Measurements from ENCODE around the gene SUMO1.

DNA sequence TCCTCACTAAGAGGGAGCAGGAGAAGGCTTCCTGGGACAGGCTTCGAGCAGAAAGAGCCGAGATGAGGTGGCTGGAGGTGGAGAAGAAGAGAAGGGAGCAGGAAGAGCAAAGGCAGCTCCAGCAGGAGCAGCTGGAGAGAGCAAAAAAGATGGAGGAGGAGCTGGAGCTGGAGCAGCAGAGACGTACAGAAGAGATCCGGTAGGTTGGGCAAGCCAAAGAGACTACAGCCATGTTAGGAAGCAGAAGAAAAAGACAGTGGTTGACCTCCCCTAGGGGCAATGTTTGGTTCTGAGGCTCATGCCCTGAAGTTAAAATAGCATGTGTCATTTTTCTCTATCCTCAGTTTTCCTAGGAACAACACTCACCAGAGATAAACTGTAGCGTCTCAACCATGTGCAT is 45.1 kb downstream of the SUMO1 start:
- TF ChIP-seq, protein P1, sequence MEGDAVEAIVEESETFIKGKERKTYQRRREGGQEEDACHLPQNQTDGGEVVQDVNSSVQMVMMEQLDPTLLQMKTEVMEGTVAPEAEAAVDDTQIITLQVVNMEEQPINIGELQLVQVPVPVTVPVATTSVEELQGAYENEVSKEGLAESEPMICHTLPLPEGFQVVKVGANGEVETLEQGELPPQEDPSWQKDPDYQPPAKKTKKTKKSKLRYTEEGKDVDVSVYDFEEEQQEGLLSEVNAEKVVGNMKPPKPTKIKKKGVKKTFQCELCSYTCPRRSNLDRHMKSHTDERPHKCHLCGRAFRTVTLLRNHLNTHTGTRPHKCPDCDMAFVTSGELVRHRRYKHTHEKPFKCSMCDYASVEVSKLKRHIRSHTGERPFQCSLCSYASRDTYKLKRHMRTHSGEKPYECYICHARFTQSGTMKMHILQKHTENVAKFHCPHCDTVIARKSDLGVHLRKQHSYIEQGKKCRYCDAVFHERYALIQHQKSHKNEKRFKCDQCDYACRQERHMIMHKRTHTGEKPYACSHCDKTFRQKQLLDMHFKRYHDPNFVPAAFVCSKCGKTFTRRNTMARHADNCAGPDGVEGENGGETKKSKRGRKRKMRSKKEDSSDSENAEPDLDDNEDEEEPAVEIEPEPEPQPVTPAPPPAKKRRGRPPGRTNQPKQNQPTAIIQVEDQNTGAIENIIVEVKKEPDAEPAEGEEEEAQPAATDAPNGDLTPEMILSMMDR (IDR thresholded peaks at IDR 0.05) = no peak
- TF ChIP-seq EZH2 (IDR thresholded peaks at IDR 0.05; ENCODE audit: borderline replicate concordance, insufficient read depth, low read depth, low read length, poor library complexity, severe bottlenecking) = no peak

All from B cell (primary cell).